SK-N-SH (cell line): ENCODE results near the gene AKT3. TPM values are rescaled to one million over a fixed set of nuclear protein-coding genes. Genes with fewer than 3 reads are reported as not detected.
"Not testable (repeated sequence)": the region's sequence is repeated elsewhere in the genome, so short reads cannot be mapped to it uniquely, and the experiment has no call there.

Experiments
- CTCF ChIA-PET: fragments of 300-600, 350-600 bp; formaldehyde crosslinking; extraction: SDS; loops from one replicate; lab custom pipeline; 2021; lab: Yijun Ruan, JAX
- POLR2A ChIA-PET: fragments of 350-600 bp; sonication (Branson Sonifier 250); formaldehyde crosslinking; extraction: SDS; loops from one replicate; lab custom pipeline; 2020; ENCODE audit warnings: antibody characterized with exemption, inconsistent platforms; lab: Yijun Ruan, JAX
- DNase-seq: peaks from one replicate; pipeline ENCODE4 v3.0.0; 2012
- H2AFZ ChIP-seq: fragments of 200-600 bp; sonication (generic); 2 replicates; pipeline ENCODE4 v1.8.1; 2016; ENCODE audit warnings: antibody characterized with exemption, mild to moderate bottlenecking, low read depth
- H3F3A ChIP-seq: fragments of 200-600 bp; sonication (generic); replicated peaks from 2 replicates; pipeline ENCODE3; 2016; ENCODE audit warnings: antibody characterized with exemption, mild to moderate bottlenecking; ENCODE audit not compliant: insufficient read depth
- H3K27ac ChIP-seq, 2 experiments: fragments of 200-500 bp in 1 of 2; fragments of 200-600 bp in 1 of 2; sonication (Bioruptor generic) in 1 of 2; sonication (generic), shearing (Covaris generic) in 1 of 2; 2 replicates each; pipeline versions ENCODE4 v1.5.1 to v1.6.1; 2014 to 2016; ENCODE audit warnings: low read depth in 2 of 2, inconsistent platforms in 1 of 2, low read length in 1 of 2, mild to moderate bottlenecking in 1 of 2, mixed read lengths in 1 of 2
- H3K27me3 ChIP-seq: fragments of 200-600 bp; sonication (generic), shearing (Covaris generic); 2 replicates; pipeline ENCODE4 v1.6.1; 2016; ENCODE audit warnings: mixed run types; ENCODE audit not compliant: insufficient read depth
- H3K36me3 ChIP-seq, 2 experiments: fragments of 200-500 bp in 1 of 2; fragments of 200-600 bp in 1 of 2; sonication (Bioruptor generic) in 1 of 2; sonication (generic) in 1 of 2; replicated peaks in 1 of 2; 2 replicates each; pipeline versions ENCODE3 to v1.5.1; 2014 to 2016; ENCODE audit warnings: low read length in 1 of 2, mild to moderate bottlenecking in 1 of 2; ENCODE audit not compliant: insufficient read depth in 2 of 2, control insufficient read depth in 1 of 2
- H3K4me1 ChIP-seq, 2 experiments: fragments of 200-500 bp in 1 of 2; fragments of 200-600 bp in 1 of 2; sonication (Bioruptor generic) in 1 of 2; sonication (generic), shearing (Covaris generic) in 1 of 2; 2 replicates each; pipeline versions ENCODE4 v1.5.1 to v1.6.1; 2014 to 2016; ENCODE audit warnings: low read depth in 1 of 2, low read length in 1 of 2, mixed run types in 1 of 2; ENCODE audit not compliant: insufficient read depth in 2 of 2, control insufficient read depth in 1 of 2
- H3K4me2 ChIP-seq: fragments of 200-600 bp; sonication (generic), shearing (Covaris generic); 2 replicates; pipeline ENCODE4 v1.6.1; 2017; ENCODE audit warnings: mixed run types
- H3K4me3 ChIP-seq, 2 experiments: fragments of 200-500 bp in 1 of 2; fragments of 200-600 bp in 1 of 2; sonication (Bioruptor generic) in 1 of 2; sonication (generic), shearing (Covaris generic) in 1 of 2; 2 replicates each; pipeline versions ENCODE4 v1.5.1 to v1.8.1; 2014 to 2016; ENCODE audit warnings: low read depth in 2 of 2, inconsistent platforms in 1 of 2, low read length in 1 of 2, mild to moderate bottlenecking in 1 of 2, mixed read lengths in 1 of 2, moderate library complexity in 1 of 2
- H3K79me2 ChIP-seq: fragments of 200-600 bp; sonication (generic); 2 replicates; pipeline ENCODE4 v1.8.1; 2017; ENCODE audit warnings: mild to moderate bottlenecking; ENCODE audit not compliant: insufficient read depth
- H3K9ac ChIP-seq: fragments of 200-600 bp; sonication (generic); 2 replicates; pipeline ENCODE4 v1.6.1; 2017; ENCODE audit warnings: mixed run types
- H3K9me2 ChIP-seq: fragments of 200-600 bp; sonication (generic); 2 replicates; pipeline ENCODE4 v1.6.1; 2017; ENCODE audit warnings: mixed run types
- H3K9me3 ChIP-seq: fragments of 200-600 bp; sonication (generic); 2 replicates; pipeline ENCODE4 v1.6.1; 2017; ENCODE audit warnings: mixed run types, mild to moderate bottlenecking, moderate library complexity
- H4K20me1 ChIP-seq: fragments of 200-600 bp; sonication (generic); 2 replicates; pipeline ENCODE4 v1.6.1; 2017; ENCODE audit warnings: mild to moderate bottlenecking, mixed run types; ENCODE audit not compliant: insufficient read depth
- EP300 ChIP-seq, 2 experiments: IDR thresholded peaks; 2 replicates each; pipeline versions ENCODE4 v1.4.0 to v1.6.1; 2012; ENCODE audit warnings: borderline replicate concordance in 1 of 2, low read depth in 1 of 2, low read length in 1 of 2
- FOSL2 ChIP-seq: IDR thresholded peaks from 2 replicates; pipeline ENCODE4 v1.4.0; 2012; ENCODE audit warnings: low read depth, mild to moderate bottlenecking, moderate library complexity, borderline replicate concordance
- FOXM1 ChIP-seq: IDR thresholded peaks from 2 replicates; pipeline ENCODE4 v1.4.0; 2012; ENCODE audit warnings: low read depth, mild to moderate bottlenecking
- POLR2AphosphoS5 ChIP-seq: IDR thresholded peaks from 2 replicates; pipeline ENCODE4 v1.6.1; 2012; ENCODE audit warnings: low read depth, low read length
- RCOR1 ChIP-seq: fragments of 150-350 bp; IDR thresholded peaks from 2 replicates; pipeline ENCODE4 v1.6.1; 2017; ENCODE audit warnings: antibody characterized with exemption, low read length
- RXRA ChIP-seq: IDR thresholded peaks from 2 replicates; pipeline ENCODE4 v1.4.0; 2012; ENCODE audit warnings: low read depth, mild to moderate bottlenecking, borderline replicate concordance
- SMC3 ChIP-seq: IDR thresholded peaks from 2 replicates; pipeline ENCODE4 v1.6.1; 2012; ENCODE audit warnings: low read depth, low read length, improper control_type of control experiment
- TCF12 ChIP-seq: IDR thresholded peaks from 2 replicates; pipeline ENCODE4 v1.4.0; 2012
- TEAD4 ChIP-seq: IDR thresholded peaks from 2 replicates; pipeline ENCODE4 v1.4.0; 2012; ENCODE audit warnings: mild to moderate bottlenecking, borderline replicate concordance; ENCODE audit not compliant: insufficient read depth
- WGBS: methylation state at CpG from one replicate; pipeline ENCODE4 v1.1.6; 2017; ENCODE audit warnings: low lambda C conversion rate; 5-methylcytosine and 5-hydroxymethylcytosine counted together
- polyA plus RNA-seq, 3 experiments: library from polyadenylated mRNA; depleted of rRNA; stranded (reverse); fragments of >200 nt; gene quantifications; 2 replicates each; pipeline ENCODE4 v1.2.3, GENCODE V29; 2012
- TF ChIP-seq, protein P1 (sequence below): IDR thresholded peaks from 2 replicates; pipeline ENCODE4 v1.4.0; 2012; ENCODE audit warnings: low read depth, borderline replicate concordance
- TF ChIP-seq, protein P2 (sequence below): IDR thresholded peaks from 2 replicates; pipeline ENCODE4; 2012
- TF ChIP-seq, protein P3 (sequence below): fragments of 150-350 bp; IDR thresholded peaks from 2 replicates; pipeline ENCODE4 v1.6.1; 2017; ENCODE audit warnings: antibody characterized with exemption, low read length, low read depth, borderline replicate concordance
- TF ChIP-seq, protein P4 (sequence below): fragments of 150-350 bp; IDR thresholded peaks from 2 replicates; pipeline ENCODE4 v1.6.1; 2016; ENCODE audit warnings: mild to moderate bottlenecking, low read depth, low read length
- TF ChIP-seq, protein P5 (sequence below): fragments of 200-600 bp; sonication (generic); IDR thresholded peaks from 2 replicates; pipeline ENCODE4 v1.6.1; 2017; ENCODE audit warnings: antibody characterized with exemption, mild to moderate bottlenecking, moderate library complexity
- TF ChIP-seq, protein P6 (sequence below): IDR thresholded peaks from 2 replicates; pipeline ENCODE4 v1.4.0; 2012; ENCODE audit warnings: low read depth

AKT3 gene
- polyA plus RNA-seq, 1 of the 3 experiments (the other 2 are of a cell fraction): 12.7 TPM

DNA sequence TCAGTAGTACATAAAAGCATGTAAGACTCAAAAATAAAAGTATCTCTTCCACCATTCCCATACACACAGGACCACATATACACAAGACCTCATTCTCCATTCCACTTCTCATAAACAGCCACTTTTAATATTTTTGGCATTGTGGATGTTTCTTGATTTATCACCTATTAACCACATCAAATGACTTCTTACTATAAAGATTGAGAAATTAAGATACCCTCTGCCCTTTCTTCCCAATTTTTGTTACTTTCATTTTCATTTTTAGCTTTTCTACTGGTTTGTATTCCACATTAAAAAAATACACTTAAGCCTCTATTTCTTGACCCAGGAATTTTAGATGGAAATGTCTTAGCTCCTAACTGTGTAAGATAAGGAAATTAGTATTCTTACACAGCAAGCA is 22.8 kb downstream of the AKT3 start (continued):
- TF ChIP-seq, protein P1, sequence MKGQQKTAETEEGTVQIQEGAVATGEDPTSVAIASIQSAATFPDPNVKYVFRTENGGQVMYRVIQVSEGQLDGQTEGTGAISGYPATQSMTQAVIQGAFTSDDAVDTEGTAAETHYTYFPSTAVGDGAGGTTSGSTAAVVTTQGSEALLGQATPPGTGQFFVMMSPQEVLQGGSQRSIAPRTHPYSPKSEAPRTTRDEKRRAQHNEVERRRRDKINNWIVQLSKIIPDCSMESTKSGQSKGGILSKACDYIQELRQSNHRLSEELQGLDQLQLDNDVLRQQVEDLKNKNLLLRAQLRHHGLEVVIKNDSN: no peak
- TF ChIP-seq RXRA (no peak), POLR2AphosphoS5 (no peak)
- TF ChIP-seq, protein P2, sequence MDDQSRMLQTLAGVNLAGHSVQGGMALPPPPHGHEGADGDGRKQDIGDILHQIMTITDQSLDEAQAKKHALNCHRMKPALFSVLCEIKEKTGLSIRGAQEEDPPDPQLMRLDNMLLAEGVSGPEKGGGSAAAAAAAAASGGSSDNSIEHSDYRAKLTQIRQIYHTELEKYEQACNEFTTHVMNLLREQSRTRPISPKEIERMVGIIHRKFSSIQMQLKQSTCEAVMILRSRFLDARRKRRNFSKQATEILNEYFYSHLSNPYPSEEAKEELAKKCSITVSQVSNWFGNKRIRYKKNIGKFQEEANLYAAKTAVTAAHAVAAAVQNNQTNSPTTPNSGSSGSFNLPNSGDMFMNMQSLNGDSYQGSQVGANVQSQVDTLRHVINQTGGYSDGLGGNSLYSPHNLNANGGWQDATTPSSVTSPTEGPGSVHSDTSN: no peak
- TF ChIP-seq, protein P3, sequence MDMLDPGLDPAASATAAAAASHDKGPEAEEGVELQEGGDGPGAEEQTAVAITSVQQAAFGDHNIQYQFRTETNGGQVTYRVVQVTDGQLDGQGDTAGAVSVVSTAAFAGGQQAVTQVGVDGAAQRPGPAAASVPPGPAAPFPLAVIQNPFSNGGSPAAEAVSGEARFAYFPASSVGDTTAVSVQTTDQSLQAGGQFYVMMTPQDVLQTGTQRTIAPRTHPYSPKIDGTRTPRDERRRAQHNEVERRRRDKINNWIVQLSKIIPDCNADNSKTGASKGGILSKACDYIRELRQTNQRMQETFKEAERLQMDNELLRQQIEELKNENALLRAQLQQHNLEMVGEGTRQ: no peak

DNA sequence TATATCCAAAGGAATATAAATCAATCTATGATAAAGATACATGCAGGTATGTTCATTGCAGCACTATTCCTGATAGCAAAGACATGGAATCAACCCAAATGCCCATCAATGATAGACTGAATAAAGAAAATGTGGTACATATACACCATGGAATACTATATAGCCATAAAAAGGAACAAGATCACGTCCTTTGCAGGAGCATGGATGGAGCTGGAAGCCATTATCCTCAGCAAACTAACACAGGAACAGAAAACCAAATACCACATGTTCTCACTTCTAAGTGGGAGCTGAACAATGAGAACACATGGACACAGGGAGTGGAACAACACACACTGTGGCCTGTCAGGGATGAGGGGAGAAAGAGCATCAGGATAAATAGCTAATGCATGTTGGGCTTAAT is 25.1 kb downstream of the AKT3 start:
- CTCF ChIA-PET, H3K4me1 ChIP-seq, H3K4me2 ChIP-seq, DNase-seq, H3K27ac ChIP-seq, H2AFZ ChIP-seq, H3K9me2 ChIP-seq, H4K20me1 ChIP-seq, H3K27me3 ChIP-seq, H3F3A ChIP-seq, H3K4me3 ChIP-seq, H3K9me3 ChIP-seq, H3K9ac ChIP-seq, POLR2A ChIA-PET: not testable (repeated sequence)
- WGBS: 95% methylated on average over 1 of the region's 1 CpG
- Histone ChIP-seq H3K36me3 (peaks cover 0 to 59% of the 10 kb centered on the region in 2 experiments), H3K79me2 (peaks cover 98% of the 10 kb centered on the region)

DNA sequence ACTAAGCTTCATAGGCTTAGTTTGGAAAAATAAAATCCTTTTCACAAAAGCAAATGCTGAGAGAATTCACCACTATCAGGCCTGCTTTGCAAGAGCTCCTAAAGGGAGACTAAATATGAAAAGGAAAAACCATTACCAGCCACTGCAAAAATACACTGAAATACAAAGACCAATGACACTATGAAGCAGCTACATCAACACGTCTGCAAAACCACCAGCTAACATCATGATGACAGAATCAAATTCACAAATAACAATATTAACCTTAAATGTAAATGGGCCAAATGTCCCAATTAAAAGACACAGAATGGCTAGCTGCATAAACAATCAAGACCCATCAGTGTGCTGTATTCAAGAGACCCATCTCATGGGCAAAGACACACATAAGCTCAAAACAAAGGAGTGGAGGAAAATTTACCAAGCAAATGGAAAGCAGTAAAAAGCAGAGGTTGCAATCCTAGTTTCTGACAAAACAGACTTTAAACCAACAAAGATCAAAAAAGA is 28.8 kb downstream of the AKT3 start:
- Histone ChIP-seq H3K4me3 (no peak overlapping the region), H3K36me3 (peaks cover 8 to 59% of the 10 kb centered on the region in 2 experiments), H3K9me2 (no peaks in the 10 kb centered on the region), H3K4me1 (no peaks in the 10 kb centered on the region), H2AFZ (no peak overlapping the region), H4K20me1 (no peaks in the 10 kb centered on the region), H3K27me3 (no peaks in the 10 kb centered on the region), H3K4me2 (no peak overlapping the region), H3K79me2 (peaks cover 99% of the 10 kb centered on the region), H3F3A (no peaks in the 10 kb centered on the region), H3K27ac (no peak overlapping the region), H3K9me3 (peaks cover 3% of the 10 kb centered on the region; the same call in 1 of the 2 replicates), H3K9ac (no peak overlapping the region)
- WGBS: 95% methylated on average over 1 of the region's 1 CpG
- CTCF ChIA-PET: no interaction called here
- DNase-seq: no peak
- POLR2A ChIA-PET: no interaction called here
- TF ChIP-seq, protein P2: no peak
- TF ChIP-seq, protein P4, sequence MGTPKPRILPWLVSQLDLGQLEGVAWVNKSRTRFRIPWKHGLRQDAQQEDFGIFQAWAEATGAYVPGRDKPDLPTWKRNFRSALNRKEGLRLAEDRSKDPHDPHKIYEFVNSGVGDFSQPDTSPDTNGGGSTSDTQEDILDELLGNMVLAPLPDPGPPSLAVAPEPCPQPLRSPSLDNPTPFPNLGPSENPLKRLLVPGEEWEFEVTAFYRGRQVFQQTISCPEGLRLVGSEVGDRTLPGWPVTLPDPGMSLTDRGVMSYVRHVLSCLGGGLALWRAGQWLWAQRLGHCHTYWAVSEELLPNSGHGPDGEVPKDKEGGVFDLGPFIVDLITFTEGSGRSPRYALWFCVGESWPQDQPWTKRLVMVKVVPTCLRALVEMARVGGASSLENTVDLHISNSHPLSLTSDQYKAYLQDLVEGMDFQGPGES: no peak
- TF ChIP-seq, protein P5, sequence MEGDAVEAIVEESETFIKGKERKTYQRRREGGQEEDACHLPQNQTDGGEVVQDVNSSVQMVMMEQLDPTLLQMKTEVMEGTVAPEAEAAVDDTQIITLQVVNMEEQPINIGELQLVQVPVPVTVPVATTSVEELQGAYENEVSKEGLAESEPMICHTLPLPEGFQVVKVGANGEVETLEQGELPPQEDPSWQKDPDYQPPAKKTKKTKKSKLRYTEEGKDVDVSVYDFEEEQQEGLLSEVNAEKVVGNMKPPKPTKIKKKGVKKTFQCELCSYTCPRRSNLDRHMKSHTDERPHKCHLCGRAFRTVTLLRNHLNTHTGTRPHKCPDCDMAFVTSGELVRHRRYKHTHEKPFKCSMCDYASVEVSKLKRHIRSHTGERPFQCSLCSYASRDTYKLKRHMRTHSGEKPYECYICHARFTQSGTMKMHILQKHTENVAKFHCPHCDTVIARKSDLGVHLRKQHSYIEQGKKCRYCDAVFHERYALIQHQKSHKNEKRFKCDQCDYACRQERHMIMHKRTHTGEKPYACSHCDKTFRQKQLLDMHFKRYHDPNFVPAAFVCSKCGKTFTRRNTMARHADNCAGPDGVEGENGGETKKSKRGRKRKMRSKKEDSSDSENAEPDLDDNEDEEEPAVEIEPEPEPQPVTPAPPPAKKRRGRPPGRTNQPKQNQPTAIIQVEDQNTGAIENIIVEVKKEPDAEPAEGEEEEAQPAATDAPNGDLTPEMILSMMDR: no peak
- TF ChIP-seq FOSL2: no peak
- no peak for TF ChIP-seq TEAD4
- TF ChIP-seq, protein P6, sequence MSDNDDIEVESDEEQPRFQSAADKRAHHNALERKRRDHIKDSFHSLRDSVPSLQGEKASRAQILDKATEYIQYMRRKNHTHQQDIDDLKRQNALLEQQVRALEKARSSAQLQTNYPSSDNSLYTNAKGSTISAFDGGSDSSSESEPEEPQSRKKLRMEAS: no peak
- no peak for TF ChIP-seq FOXM1
- TF ChIP-seq TCF12: no peak
- no peak for TF ChIP-seq RCOR1
- TF ChIP-seq SMC3: no peak
- no peak for TF ChIP-seq EP300 (IDR thresholded peaks at IDR 0.05; ENCODE audit: borderline replicate concordance in 1 of 2, low read depth in 1 of 2, low read length in 1 of 2)
